GM12878 (cell line): Measurements from ENCODE around the gene WNT5B. TPM values are rescaled to one million over a fixed set of nuclear protein-coding genes. Genes with fewer than 3 reads are reported as not detected.

Source experiments
- BMI1 ChIP-seq: fragments of 450-650 bp; IDR thresholded peaks from 2 replicates; pipeline ENCODE4 v1.6.1; 2016; ENCODE audit warnings: mild to moderate bottlenecking, moderate library complexity, borderline replicate concordance
- DPF2 ChIP-seq: fragments of 450-650 bp; IDR thresholded peaks from 2 replicates; pipeline ENCODE4 v1.6.1; 2017; ENCODE audit warnings: mild to moderate bottlenecking
- EZH2 ChIP-seq: IDR thresholded peaks from 2 replicates; pipeline ENCODE4 v1.6.1; 2012; ENCODE audit warnings: low read depth, mild to moderate bottlenecking, control low read depth, inconsistent platforms, low read length, borderline replicate concordance; ENCODE audit not compliant: control insufficient read depth
- FOXM1 ChIP-seq: IDR thresholded peaks from 2 replicates; pipeline ENCODE4 v1.6.1; 2012; ENCODE audit warnings: low read depth, mild to moderate bottlenecking, inconsistent platforms, low read length, moderate library complexity
- HDAC6 ChIP-seq: fragments of 200-600 bp; sonication (generic); IDR thresholded peaks from one replicate; pipeline ENCODE4 v1.8.0; 2017; ENCODE audit warnings: antibody characterized with exemption; ENCODE audit not compliant: unreplicated experiment
- IKZF2 ChIP-seq, 2 experiments: fragments of 450-650 bp; IDR thresholded peaks; 2 replicates each; pipeline ENCODE4 v1.6.1; 2017; ENCODE audit warnings: mild to moderate bottlenecking in 2 of 2, moderate library complexity in 2 of 2
- KDM1A ChIP-seq: fragments of 200-600 bp; sonication (generic); IDR thresholded peaks from 2 replicates; pipeline ENCODE4 v1.6.1; 2016; ENCODE audit warnings: borderline replicate concordance
- MTA2 ChIP-seq: fragments of 450-650 bp; IDR thresholded peaks from 2 replicates; pipeline ENCODE4 v1.6.1; 2016; ENCODE audit warnings: low read depth, mild to moderate bottlenecking, moderate library complexity
- NR2C2 ChIP-seq: IDR thresholded peaks from 2 replicates; pipeline ENCODE4 v1.6.1; 2011; ENCODE audit warnings: borderline replicate concordance, low read depth; ENCODE audit not compliant: control insufficient read depth, insufficient read length
- PBX3 ChIP-seq: IDR thresholded peaks from 2 replicates; pipeline ENCODE4 v1.6.1; 2011; ENCODE audit warnings: mild to moderate bottlenecking, low read depth, low read length, moderate library complexity; ENCODE audit not compliant: insufficient replicate concordance
- POLR2A ChIP-seq: IDR thresholded peaks from 2 replicates; pipeline ENCODE4 v1.6.1; 2011; ENCODE audit warnings: low read depth, mild to moderate bottlenecking, low read length
- RCOR1 ChIP-seq: conservative IDR thresholded peaks from 2 replicates; pipeline ENCODE4 v1.6.1; 2012; ENCODE audit warnings: low read depth, low read length, improper control_type of control experiment
- RELA ChIP-seq: fragments of 450-650 bp; IDR thresholded peaks from 2 replicates; pipeline ENCODE4 v1.8.0; 2014; ENCODE audit warnings: borderline replicate concordance; ENCODE audit not compliant: partially characterized antibody
- SIX5 ChIP-seq: IDR thresholded peaks from 2 replicates; pipeline ENCODE4 v1.6.1; 2011; ENCODE audit warnings: mild to moderate bottlenecking, low read depth, low read length, moderate library complexity; ENCODE audit not compliant: severe bottlenecking
- SMAD1 ChIP-seq: fragments of 450-650 bp; IDR thresholded peaks from 2 replicates; pipeline ENCODE4 v1.6.1; 2018; ENCODE audit warnings: mild to moderate bottlenecking, low read depth; ENCODE audit not compliant: partially characterized antibody
- SMC3 ChIP-seq: IDR thresholded peaks from 2 replicates; pipeline ENCODE4 v1.6.1; 2011; ENCODE audit warnings: low read length, improper control_type of control experiment, borderline replicate concordance
- SREBF1 ChIP-seq: IDR thresholded peaks from 2 replicates; pipeline ENCODE4 v1.6.1; 2012; ENCODE audit warnings: mild to moderate bottlenecking, low read length
- SRF ChIP-seq, 2 experiments: IDR thresholded peaks; 2 replicates each; pipeline ENCODE4 v1.6.1; 2011; ENCODE audit warnings: low read depth in 2 of 2, low read length in 2 of 2, mild to moderate bottlenecking in 1 of 2, moderate library complexity in 1 of 2
- STAT1 ChIP-seq: fragments of 450-650 bp; conservative IDR thresholded peaks from 2 replicates; pipeline ENCODE4 v1.6.1; 2014; ENCODE audit warnings: antibody characterized with exemption, mild to moderate bottlenecking
- ZBTB33 ChIP-seq: fragments of 450-650 bp; IDR thresholded peaks from 2 replicates; pipeline ENCODE4 v1.6.1; 2017; ENCODE audit warnings: mild to moderate bottlenecking
- ZSCAN29 ChIP-seq: fragments of 450-650 bp; IDR thresholded peaks from 2 replicates; pipeline ENCODE4 v1.6.1; 2017; ENCODE audit warnings: mild to moderate bottlenecking, moderate library complexity
- polyA plus RNA-seq, 11 experiments: library from polyadenylated mRNA; depleted of rRNA in 4 of 11; unstranded in 6 of 11; stranded (reverse) in 5 of 11; fragments of >200 nt; fragmentation: Nextera tagmentation in 4 of 11; fragmentation: Illumina TruSeq in 1 of 11; extraction: Ambion mirVana in 4 of 11; extraction: Trizol in 1 of 11; gene quantifications; 1 replicate in 1 of 11; 2 replicates in 10 of 11; pipeline versions ENCODE4 v1.2.1 to v1.2.3, GENCODE V29; 2011 to 2016; ENCODE audit warnings: inconsistent platforms in 2 of 11, missing spikeins in 2 of 11, low read depth in 1 of 11
- total RNA-seq, 4 experiments: library from RNA; depleted of rRNA in 3 of 4; stranded (reverse); fragments of >200 nt in 3 of 4; fragmentation: Illumina TruSeq in 1 of 4; extraction: Trizol in 1 of 4; gene quantifications; 2 replicates each; pipeline versions ENCODE4 v1.2.1 to v1.2.3, GENCODE V29; 2013 to 2021
- TF ChIP-seq, protein P1 (sequence below): fragments of 150-350 bp; IDR thresholded peaks from 2 replicates; pipeline ENCODE4 v1.6.1; 2014; ENCODE audit warnings: mild to moderate bottlenecking, low read depth, low read length
- TF ChIP-seq, protein P2 (sequence below): fragments of 450-650 bp; IDR thresholded peaks from 2 replicates; pipeline ENCODE4 v1.6.1; 2018; ENCODE audit warnings: mild to moderate bottlenecking, low read depth, moderate library complexity; ENCODE audit not compliant: partially characterized antibody

Gene WNT5B
- total and polyA plus RNA-seq, 10 of the 15 experiments (the other 5 are each of a cell fraction or from before 2014, with no cell fraction given) = 0.45 to 18.3 (median 5.4) TPM

DNA sequence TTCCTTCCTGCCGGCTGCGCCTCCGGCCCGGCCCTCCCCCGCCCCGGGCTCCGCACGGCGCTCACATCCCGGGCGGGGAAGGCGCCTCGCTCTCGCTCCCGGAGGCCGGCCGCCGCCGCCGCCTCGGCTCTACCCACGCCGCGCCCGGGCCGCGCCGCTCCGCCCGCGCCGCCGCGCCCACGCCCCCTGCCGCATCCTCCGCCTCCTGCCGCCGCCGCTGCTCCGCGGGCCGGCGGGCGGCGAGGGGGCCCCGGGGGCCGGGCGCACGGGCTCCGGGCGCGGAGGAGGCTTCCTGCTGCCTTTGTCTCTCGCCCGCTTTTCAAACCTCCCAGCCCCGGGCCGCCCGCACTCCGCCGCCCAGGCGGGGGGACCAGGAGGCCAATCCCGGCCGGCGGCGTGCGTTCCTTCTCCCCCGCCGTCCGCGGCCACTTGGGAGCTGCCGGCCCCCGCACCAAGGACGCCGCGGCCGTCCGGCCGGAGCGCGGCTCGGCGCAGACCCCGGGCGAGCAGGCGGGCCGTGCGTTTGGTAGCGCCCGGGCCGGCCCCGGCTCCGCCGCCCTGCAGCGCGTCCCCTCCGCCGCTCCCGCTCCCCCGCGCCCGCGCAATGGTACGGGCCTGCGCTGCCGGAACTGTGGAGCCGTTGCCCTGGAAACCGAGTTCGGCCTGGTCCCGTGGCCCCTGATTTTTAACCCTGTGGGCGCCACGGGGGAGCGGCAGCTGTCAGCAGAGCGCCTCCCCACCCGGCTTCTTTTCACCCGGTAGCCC, 34.6 kb upstream of the WNT5B start, which contains the start of gene FBXL14 (continued):
- no peak for TF ChIP-seq SIX5
- no peak for TF ChIP-seq IKZF2 (IDR thresholded peaks at IDR 0.05)
- TF ChIP-seq ZBTB33 = no peak
- no peak for TF ChIP-seq FOXM1
- peak; percentile 83 for TF ChIP-seq DPF2
- TF ChIP-seq PBX3 = peak; percentile 54
- peak; percentile 36; the same call in 1 of the 2 replicates for TF ChIP-seq SREBF1
- no peak for TF ChIP-seq SMAD1
- TF ChIP-seq BMI1 = peak; percentile 67
- no peak for TF ChIP-seq SMC3
- no peak for TF ChIP-seq RELA
- no peak for TF ChIP-seq NR2C2
- TF ChIP-seq, protein P1, sequence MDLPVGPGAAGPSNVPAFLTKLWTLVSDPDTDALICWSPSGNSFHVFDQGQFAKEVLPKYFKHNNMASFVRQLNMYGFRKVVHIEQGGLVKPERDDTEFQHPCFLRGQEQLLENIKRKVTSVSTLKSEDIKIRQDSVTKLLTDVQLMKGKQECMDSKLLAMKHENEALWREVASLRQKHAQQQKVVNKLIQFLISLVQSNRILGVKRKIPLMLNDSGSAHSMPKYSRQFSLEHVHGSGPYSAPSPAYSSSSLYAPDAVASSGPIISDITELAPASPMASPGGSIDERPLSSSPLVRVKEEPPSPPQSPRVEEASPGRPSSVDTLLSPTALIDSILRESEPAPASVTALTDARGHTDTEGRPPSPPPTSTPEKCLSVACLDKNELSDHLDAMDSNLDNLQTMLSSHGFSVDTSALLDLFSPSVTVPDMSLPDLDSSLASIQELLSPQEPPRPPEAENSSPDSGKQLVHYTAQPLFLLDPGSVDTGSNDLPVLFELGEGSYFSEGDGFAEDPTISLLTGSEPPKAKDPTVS = no peak
- peak; percentile 89; the same call in 1 of the 2 replicates for TF ChIP-seq STAT1
- no peak for TF ChIP-seq SRF (IDR thresholded peaks at IDR 0.05; ENCODE audit: low read depth in 2 of 2, low read length in 2 of 2)
- no peak for TF ChIP-seq RCOR1
- TF ChIP-seq EZH2 = no peak
- 0 out of 2 replicates have a peak, but pooled peaks have one; percentile 33 for TF ChIP-seq ZSCAN29
- peak; percentile 55 for TF ChIP-seq POLR2A
- TF ChIP-seq KDM1A = no peak
- no peak for TF ChIP-seq MTA2
- TF ChIP-seq HDAC6 = no peak
- TF ChIP-seq, protein P2, sequence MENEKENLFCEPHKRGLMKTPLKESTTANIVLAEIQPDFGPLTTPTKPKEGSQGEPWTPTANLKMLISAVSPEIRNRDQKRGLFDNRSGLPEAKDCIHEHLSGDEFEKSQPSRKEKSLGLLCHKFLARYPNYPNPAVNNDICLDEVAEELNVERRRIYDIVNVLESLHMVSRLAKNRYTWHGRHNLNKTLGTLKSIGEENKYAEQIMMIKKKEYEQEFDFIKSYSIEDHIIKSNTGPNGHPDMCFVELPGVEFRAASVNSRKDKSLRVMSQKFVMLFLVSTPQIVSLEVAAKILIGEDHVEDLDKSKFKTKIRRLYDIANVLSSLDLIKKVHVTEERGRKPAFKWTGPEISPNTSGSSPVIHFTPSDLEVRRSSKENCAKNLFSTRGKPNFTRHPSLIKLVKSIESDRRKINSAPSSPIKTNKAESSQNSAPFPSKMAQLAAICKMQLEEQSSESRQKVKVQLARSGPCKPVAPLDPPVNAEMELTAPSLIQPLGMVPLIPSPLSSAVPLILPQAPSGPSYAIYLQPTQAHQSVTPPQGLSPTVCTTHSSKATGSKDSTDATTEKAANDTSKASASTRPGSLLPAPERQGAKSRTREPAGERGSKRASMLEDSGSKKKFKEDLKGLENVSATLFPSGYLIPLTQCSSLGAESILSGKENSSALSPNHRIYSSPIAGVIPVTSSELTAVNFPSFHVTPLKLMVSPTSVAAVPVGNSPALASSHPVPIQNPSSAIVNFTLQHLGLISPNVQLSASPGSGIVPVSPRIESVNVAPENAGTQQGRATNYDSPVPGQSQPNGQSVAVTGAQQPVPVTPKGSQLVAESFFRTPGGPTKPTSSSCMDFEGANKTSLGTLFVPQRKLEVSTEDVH = no peak
